Stimulated activated CD4-positive, alpha-beta T cell treated with anti-CD3 and anti-CD28 coated beads, Interleukin-4, amount 100 ng/mL, for 4 hours (primary cell): ENCODE data around the gene MIOX.

Experiments used
- DNase-seq, 2 experiments: peaks; one replicate each; pipeline ENCODE4 v3.0.0-alpha.2; 2020

MIOX gene

DNA sequence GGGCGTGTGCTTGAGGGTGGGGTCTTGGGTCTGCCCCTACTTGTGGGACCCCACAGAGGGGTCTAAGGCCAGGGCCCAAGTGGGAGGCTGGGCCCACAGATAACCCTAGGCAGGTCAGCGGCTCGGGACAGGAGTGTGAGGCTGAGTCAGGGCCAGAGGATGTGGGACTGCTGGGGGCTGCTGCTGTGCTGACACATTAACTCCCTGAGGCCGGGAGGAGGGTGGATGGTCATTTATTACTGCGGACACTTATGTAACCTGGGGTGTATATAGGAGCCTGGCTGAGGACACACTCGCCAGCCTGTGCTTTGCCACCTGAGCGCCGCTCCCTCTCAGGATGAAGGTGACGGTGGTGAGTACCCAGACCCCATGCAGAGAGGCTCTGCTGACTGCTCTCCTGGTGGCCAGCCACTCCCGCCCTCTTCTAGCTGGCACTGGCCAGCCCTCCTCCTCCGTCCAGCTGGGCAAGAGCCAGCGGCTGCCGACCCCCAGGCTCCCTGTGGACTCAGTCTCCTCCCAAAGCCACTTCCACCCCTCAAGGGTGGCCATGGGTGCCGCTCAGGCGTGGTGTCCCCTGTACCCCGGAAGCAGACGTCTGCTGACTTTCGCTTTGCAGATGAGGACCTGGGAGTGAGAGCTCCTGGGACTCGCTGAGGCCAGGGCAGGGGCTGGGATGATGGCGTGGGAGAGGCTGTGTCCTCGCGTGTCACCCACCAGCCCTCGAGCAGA is at the start of gene MIOX:
MIOX (plus strand) TSS at position 299 of the 729 bp plus-strand sequence; CDS start at position 338, 39 bp downstream.
- no peak for DNase-seq

DNA sequence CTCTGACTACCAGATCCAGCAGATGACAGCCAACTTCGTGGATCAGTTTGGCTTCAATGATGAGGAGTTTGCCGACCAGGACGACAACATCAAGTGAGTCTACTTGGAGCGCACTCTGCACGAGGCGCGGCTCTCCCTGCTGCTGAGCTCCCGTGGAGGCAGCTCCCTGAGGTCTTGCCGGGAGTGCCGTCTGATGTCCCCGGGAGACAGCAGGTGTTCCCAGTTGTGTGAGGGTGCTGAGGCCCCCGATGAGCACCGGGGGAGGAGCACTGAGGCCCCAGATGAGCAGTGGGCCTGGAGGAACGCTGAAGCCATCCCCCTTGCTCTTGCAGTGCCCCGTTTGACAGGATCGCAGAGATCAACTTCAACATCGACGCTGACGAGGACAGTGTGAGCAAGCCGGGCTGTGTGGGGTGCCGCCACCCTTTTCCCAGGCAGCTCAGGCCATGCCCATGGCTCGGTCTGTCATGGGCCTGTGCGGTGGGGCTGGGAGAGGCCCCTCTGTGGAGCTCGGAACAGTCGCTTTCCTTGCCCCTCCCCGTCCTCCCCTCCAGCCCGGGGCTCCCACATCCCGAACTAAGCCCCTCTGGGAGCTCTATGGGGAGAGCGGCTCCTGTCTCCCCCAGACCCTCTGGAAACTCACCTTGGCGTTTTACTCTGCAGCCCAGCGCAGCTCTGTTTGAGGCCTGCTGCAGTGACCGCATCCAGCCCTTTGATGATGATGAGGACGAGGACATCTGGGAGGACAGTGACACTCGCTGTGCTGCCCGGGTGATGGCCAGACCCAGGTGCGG is 49.0 kb upstream of the MIOX start:
- no peak for DNase-seq

DNA sequence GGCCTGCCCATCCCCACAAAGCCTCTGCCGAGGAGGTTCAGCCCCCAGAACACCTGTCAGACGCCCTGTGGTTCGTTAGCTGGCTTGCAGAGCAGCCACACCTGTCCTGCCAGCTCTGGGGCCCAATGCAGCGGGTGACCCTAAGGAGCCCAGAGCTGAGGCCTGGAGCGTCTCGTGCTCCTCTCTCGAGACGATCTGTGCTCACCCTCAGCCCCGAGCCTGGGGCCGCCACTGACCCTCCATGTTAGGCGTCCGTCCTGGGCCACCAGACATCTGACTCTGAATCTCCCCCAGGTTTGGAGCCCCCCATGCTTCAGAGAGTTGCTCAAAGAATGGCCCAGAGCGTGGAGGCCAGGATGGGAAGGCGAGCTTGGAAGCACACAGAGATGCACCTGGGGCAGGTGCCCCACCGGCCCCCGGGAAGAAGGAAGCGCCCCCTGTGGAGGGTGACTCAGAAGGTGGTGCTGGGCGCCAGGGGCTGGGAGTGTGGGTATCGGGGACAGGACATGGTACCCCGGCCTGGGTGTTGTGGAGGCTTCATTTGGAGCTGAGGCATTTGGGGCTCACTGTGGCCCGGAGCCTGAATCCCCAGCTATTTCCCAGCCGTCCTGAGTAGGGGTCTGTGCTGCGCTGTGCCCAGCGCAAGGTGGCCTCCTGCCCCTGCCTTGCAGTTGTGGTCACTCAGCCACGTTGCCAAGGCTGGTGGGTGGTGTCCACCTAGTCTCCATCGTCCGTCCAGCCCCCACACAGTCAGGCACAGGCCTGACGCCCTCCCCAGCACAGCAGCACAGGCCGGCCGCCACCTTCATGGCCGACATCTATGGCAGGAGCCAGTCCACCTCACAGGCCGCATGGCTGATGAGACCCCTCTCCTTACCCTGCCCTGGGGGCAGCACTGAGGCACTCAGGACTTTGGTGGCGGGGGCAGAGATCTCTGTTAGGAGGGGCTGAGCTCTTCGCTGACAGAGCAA is 48.1 kb upstream of the MIOX start:
- no peak for DNase-seq

DNA sequence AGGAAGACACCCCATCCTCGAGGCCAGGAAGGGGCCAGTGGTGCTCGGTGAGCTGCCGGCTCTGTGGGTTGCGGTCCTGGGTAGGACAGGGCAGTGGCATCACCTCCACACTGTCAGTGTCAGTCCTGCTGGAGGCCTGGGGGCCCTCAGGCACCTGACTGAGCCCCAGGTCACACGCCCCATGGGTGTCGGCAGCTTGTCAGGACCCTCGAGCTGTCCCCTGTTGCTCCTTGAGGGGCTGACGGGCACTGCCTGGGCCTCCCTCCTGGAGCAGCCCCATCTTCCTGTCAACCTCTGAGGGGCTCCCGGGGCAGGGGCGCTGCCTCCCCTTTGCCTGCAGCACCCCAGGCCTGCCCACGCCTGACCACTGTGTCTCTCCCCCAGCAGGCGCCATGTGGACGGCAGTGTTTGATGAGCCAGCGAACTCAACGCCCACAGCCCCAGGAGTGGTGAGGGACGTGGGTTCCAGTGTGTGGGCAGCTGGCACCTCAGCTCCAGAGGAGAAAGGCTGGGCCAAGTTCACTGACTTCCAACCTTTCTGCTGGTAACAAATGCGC is 47.3 kb upstream of the MIOX start:
- DNase-seq, result no peak

DNA sequence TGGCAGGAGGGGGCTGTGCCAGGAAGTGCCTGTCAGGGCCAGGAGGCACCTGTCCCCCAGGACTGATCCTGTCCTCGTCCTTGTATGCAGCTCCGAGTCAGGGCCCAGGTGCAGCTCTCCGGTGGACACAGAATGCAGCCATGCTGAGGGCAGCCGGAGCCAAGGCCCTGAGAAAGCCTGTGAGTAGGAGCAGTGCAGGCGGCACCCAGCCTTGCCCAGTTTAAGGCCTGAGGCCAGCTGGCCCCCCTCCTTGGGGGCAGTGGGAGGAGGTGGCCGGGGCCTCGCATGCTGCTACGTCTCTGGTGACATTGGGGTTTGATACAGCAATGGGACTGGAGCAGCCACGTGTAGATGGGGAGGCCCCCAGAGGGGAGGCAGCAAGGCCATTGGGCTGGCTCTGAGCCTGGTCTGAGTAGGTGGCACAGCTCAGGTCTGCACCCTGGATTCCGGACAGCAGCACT is 46.8 kb upstream of the MIOX start:
- no peak for DNase-seq

DNA sequence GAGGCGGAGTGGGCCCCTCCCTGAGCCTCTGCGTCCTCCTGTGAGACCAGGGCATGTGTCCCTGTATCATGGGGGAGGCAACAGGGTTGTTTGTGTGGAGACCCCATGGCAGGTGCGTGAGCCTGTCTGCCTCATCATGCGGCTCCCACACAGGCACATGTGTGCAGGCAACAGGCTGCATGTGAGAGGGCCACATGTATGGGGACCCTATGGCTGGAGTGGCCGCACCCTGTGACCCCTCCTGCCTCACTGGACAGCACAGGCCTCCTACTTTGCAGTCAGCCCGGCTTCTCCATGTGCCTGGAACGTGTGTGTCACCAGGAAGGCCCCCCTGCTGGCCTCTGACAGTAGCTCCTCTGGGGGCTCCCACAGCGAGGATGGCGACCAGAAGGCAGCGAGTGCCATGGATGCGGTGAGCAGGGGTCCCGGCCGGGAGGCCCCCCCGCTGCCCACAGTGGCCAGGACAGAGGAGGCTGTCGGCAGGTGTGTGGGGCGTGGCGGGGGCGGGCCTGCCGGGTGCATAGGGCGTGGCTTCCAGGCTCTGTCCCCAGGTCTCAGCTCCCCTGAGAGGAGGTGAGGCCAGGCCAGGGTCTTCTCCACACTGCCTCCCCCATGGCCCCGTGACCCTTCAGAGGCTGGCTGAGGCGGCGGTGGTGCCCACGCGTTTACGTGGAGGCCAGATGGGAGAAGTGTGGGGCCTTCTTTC is 46.0 kb upstream of the MIOX start:
- DNase-seq, result no peak

DNA sequence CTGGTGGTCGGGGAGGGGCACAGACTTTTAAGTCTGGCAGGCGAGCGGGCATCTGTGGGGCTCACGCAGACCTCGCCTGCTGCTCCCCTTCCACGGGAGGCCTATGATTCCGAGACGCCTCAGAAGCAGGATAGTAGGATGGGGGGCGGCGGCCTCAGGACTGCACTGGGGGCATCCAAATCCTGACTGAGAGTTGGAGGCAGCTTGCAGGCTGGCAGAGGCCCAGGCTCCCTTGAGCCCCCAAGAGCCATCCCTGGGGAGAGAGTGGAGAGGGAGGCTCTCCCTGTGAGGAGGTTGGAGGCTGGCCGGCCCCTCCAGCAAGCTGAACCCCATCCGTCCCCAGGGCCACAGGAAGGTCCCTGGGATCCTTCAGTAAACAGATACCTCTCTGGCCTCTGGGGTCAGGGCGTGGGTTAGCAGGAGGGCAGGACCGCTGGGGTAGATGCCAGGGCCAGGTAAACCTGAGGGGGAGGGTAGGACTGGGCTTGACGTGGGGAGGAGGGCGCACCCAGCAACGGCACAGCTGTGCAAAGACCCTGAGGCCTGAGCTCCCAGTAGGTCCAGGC is 45.1 kb upstream of the MIOX start:
- no peak for DNase-seq

DNA sequence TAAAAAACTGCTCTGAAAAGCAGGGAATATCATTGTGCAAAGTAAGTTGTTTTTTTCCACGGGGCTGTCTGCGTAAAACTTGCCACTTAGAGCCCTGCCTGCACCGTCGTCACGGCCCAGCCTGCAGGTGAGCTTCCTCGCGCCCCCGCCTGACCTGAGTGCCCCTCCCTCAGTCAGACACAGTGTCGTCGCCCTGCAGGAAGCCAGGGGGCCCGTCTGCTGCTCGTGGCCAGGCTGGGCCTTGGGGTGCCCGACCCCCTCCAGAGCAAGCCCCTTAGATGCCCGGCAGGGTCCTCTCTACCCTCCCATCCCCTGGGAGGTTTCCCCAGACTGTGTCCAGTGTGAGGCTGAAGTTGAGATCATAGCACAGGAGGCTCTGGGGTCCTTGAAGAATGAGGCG is 43.5 kb upstream of the MIOX start:
- DNase-seq, result no peak

DNA sequence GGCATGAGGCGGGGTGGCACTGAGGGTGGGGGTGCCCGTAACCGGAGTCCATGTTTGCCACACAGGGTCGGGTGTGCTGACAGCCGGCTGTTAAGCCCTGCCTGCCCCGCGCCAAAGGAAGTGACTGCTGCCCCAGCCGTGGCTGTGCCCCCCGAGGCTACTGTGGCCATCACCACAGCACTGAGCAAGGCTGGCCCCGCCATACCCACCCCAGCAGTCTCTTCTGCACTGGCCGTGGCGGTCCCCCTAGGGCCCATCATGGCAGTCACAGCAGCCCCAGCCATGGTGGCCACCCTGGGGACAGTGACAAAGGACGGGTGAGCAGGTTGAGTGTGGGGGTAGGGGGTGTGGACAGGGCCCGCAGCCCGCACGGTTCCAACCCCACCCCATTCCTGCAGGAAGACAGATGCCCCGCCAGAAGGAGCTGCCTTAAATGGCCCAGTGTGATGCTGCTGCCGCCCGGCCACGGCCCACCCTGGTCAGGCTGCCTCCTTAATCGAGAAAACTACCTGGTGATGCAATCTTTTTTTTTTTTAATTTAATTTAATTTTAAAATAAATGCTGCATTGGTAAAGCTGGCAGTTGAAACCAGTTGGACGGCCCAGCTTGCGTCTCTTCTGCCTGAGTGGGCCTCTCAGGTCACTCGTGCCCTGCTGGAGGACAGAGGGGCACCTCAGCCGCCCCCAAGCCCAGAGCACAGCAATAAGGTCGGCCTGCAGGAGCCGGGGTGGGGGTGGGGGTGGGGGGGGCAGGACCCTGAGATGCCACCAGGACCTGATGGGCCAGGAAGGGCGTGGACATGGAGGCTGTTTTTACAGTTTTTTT is 42.6 kb upstream of the MIOX start:
- no peak for DNase-seq

DNA sequence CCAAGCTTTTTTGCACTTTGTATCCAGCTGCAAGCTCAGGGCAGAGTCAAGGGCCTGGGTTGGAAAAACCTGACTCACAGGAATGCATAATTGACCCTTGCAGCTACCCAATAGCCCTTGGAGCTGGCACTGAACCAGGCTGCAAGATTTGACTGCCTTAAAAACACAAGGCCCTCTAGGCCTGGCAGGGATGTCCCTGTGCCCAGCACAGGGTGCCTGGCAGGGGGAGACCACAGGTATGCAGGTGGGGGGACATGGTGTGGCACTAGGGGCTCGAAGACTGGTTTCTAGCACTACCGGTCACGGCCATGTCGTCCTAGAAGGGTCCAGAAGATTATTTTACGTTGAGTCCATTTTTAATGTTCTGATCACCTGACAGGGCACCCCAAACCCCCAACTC is 42.0 kb upstream of the MIOX start:
- no peak for DNase-seq

DNA sequence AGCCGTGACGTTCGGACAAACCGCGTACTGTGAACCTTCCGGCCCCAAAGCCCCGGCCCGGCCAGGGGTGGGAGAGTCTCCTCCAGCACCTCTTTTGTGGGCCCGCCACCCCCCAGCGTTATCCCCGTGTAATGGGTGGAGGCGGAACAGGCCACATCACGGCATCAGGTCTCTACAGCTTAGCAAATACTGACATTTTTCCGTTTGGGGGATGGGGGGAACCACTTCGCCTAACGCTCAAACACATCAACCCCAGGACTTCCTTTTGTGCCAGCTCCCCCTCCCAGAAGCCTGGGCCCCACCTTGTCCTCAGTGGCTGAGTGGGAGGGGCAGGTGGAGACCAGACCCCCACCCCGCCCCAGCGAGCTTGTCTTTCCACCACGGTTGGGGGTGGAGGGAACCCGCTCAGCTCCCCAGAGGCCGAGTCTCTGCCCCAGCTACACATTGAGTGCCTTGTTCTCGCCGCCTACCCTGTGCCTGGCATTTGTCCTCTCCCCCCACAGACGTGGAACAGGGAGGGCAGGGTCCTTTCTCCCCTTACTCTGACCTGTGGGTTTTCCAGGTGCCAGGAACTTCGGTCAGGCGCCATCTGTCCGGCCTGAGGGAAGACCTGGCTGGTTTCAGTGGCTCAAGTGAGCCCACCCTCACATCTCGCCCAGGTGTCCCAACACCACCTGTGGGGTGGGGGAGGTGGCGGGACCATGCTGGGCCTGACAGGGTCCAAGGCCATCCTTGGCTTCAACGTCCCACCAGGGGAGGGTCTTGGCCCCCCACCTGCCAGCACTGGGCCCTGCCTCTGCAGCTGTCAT is 41.4 kb upstream of the MIOX start:
- DNase-seq, result peak in 1 of 2 experiments; percentile 31

DNA sequence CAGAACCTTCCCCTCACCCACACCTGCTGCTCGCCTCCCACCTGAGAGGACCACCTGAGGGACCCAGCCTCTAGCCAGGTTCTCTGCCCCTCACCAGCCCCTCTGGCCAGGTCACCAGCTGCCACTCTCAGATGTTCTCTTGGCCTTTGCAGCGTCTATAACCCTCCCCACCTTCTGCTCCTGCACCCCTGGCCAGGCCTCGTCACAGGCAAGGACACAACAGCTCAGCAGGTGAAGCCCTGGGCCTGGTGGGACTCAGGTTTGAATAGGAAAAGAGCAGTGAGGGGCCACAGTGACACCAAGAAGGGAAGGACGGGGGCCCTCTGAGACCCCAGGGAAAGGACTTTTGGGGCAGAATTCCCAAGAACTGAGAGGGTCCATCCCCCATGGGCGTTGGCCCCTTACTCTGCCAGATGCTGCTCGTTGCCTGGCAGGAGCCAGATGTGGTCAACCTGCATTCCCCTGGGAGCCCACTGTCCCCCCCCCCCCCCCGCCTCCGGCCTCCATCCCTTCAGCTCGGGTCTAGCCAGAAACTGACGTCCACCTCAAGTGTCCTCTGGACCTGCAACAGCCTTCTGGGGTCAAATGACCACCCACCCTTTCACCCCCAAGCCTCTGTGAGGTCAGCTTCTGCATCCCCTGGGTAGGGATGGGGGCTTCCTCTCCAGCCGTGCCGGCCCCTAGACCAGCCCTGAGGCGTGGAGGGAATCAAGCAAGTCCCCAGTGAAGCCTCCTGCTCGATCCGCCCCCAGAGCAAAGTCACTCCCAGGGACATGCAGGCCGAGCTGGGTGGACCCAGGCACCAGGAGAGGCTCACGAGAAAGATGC is 40.6 kb upstream of the MIOX start:
- DNase-seq, result no peak

DNA sequence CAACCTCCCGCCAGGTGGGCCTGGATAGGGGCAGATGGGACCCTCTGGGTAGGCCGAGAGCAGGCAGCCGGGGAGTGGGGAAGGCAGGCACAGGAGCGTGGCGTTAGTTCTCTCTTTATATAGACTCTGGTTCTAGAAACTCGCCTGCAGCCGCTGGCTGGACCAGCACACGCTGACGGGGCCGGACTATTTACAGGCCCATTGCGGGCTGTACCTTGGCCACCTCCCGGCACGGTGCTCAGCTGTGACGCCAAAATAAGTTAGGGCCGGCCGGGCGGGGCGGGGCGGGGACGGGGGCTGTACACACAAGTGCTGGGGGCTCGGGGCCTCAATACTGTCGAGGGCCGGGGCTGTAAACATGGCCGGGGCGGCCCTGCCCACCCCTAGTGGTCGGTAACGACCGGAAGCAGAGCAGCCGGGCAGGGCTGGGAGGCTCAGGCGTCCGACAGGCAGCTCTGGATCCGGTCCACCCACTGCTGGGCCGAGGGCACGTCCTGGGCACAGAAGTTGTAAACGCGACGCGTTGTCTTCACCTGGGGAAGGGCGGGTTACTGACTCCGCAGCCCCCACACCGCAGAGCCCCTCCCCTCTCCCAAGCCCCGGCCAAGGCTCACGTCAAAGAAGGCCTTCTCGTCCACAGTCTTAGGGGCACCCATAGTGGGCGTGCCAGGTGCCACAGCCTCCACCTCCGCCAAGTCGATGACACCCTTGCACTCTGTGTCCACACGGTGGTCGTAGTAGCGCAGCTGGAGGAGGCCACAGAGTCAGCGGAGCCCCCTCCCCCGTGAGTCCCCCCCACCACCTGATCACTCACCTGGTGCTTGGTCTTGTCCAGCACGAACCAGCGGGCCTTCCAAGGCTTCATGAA is 39.7 kb upstream of the MIOX start:
- DNase-seq, result no peak

DNA sequence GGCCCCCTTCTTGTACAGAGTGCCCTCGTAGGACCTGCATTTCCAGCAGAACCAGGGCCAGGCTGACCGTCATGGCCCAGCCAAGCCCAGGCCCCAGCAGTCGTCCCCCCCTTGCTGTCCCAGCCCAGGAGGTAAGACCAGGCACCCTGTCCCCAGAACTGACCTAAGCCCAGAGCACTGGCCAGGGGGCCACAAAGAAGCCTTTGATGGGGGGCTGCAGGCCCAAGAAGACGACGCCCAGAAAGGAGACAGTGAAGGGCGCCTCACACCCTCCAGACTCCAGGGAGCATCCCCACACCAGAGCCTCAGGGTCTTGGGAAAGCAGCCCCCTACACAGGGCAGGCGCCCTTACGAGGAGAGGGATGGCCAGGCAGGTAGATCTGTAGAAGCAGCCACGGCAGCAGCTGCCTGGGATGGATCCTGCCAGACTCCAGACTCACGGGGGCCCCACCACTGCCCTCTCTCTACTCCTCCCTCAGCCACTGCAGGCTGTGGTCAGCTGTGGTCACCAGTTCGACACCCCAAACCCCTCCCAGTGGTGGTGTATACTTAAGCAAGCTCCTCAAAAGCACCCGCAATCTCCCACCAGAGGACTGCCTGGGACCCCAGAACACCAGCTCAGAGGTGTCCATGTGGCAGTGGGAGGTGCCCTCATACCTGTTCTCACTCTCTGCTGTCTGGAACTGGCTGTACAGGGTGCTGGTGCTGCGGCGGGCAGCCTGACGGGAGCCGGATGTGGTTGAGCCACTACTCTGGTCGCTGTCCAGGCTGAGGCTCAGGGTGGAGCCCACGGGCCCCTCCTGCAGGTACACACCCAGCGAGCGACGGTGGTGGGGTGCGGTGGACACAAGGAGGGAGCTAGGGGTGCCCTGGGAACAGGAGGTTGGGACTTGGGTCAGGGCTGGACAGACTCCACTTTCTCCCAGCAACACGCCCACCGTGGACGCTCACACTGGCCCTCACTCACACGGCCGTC is 38.8 kb upstream of the MIOX start:
- no peak for DNase-seq

DNA sequence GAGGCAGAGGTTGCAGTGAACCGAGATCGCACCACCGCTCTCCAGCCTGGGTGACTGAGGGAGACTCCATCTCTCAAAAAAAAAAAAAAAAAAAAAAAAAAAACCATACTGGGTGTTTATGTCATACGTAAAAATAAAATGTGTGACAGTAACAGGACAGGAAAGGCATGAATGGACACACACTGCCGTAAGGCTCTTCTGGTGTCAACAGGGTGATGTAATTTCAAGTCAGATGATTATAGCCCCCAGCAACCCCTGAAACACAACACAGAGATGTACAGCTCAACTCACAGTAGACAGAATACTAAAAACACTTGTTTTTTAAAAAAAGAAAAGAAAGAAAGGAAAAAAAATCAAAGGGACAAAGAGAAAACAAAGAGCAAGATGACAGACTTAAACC is 34.0 kb upstream of the MIOX start:
- DNase-seq, result no peak

DNA sequence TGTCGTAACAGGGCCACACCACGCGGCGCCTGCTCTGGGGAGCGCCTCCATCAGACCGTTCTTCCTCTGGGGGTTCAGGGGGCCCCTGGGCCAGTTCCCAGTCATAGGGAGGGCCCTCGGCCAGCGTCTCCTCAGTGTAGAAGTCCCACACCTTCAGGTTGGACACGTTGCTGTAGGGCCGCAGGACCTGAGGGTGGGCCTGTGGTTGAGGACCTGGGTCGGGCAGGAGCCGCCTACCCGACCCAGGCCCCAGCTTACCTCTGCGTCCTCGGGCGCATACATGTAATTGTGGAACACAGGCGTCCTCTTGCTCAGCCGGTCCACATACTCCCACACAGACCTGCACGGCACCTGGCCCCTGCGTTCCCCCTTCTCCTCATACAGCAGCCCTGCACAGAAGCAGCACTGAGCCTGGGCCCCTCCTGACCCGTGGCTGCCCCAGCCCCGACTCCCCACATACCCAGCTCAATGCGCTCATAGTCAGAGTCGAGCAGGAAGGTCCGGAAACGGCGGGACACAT is 32.0 kb upstream of the MIOX start:
- DNase-seq, result no peak
